Suprapubic skin (tissue), 4 donors: ENCODE data around the gene PACS2. TPM values are rescaled to one million over a fixed set of nuclear protein-coding genes. Genes with fewer than 3 reads are reported as not detected.

Experiments used
- DNase-seq, 2 donors: peaks; one replicate each; pipeline ENCODE4 v3.0.0-alpha.2; 2019; ENCODE audit warnings: low spot score in 2 of 2
- H3K27ac ChIP-seq: fragments of 200-600 bp; sonication (generic); one replicate; pipeline ENCODE4 v1.5.1; 2019
- H3K27me3 ChIP-seq: fragments of 200-600 bp; sonication (generic); one replicate; pipeline ENCODE4 v1.5.1; 2019
- H3K36me3 ChIP-seq: fragments of 200-600 bp; sonication (generic); one replicate; pipeline ENCODE4 v1.5.1; 2019
- H3K4me1 ChIP-seq: fragments of 200-600 bp; sonication (generic); one replicate; pipeline ENCODE4 v1.5.1; 2019
- H3K4me3 ChIP-seq: fragments of 200-600 bp; sonication (generic); one replicate; pipeline ENCODE4 v1.5.1; 2019; ENCODE audit warnings: mild to moderate bottlenecking
- H3K9me3 ChIP-seq: fragments of 200-600 bp; sonication (generic); one replicate; pipeline ENCODE4 v1.5.1; 2019
- EP300 ChIP-seq: sonication (generic); formaldehyde crosslinking; IDR thresholded peaks from one replicate; pipeline ENCODE4 v1.6.1; 2017; ENCODE audit warnings: antibody characterized with exemption
- POLR2A ChIP-seq, 2 donors: fragments of 450-650 bp; IDR thresholded peaks; one replicate each; pipeline ENCODE4 v1.6.1; 2017; ENCODE audit warnings: antibody characterized with exemption in 2 of 2, mild to moderate bottlenecking in 2 of 2, moderate library complexity in 2 of 2
- POLR2AphosphoS5 ChIP-seq, 3 donors: sonication (generic); formaldehyde crosslinking; IDR thresholded peaks; one replicate each; pipeline ENCODE4 v1.6.1; 2017; ENCODE audit warnings: antibody characterized with exemption in 3 of 3
- WGBS: methylation state at CpG from one replicate; pipeline ENCODE4 v1.1.5; 2018; 5-methylcytosine and 5-hydroxymethylcytosine counted together
- total RNA-seq, 4 donors: library from RNA; depleted of rRNA; stranded (reverse); fragments of >200 nt; gene quantifications; one replicate each; pipeline ENCODE4 v1.1.0, GENCODE V29; 2016
- TF ChIP-seq, protein P1 (sequence below), 2 donors: fragments of 200-600 bp in 1 of 2; fragments of 450-650 bp in 1 of 2; sonication (generic) in 1 of 2; IDR thresholded peaks; one replicate each; pipeline ENCODE4 v1.5.1; 2016 to 2019; ENCODE audit warnings: antibody characterized with exemption in 2 of 2, mild to moderate bottlenecking in 1 of 2, moderate library complexity in 1 of 2

Gene PACS2
- total RNA-seq, 4 donors from 2014 or later: 41.9 to 100 (median 66.6) TPM

DNA sequence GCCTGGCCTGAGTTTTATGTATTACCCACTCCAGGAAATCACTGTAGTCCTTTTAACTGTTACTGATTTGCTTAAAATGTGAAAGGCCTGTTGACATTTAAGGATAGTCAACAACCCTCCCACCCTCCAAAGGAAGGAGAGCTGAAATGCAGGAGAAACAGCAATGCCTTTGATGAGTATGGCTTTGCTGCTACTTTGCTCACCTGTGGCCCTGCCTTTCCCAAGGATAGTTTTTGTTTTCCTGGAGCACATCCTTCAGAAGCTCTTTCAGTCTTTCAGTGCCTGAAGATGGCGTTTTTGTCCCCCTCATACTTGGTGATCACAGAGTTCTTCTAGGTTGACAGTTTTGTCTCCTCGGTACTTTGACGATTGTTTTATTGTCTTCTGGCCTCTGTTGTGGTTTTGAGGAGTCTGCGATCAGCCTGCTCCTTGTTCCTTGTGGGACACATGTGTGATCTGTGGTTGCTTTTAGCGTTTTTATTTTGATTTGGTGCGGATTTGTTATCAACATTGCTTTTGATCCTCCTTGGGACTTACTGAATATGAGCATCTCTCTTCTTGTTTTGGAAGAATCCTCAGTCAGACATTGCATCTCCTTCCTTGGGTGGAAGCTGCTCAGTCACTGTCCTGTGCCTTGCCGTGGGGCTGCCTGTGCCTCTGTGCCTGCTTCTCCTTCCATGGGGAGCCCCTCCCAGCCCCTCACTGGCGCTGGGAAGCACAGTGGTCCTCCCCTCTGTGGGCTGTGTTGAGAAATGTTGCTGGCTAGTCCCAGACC, 17.2 kb downstream of the PACS2 start:
- no peaks in the 10 kb centered on the region for H3K9me3 ChIP-seq
- peak overlapping the region; percentile 7 for H3K27ac ChIP-seq
- no peaks in the 10 kb centered on the region for H3K27me3 ChIP-seq
- H3K4me1 ChIP-seq: peaks cover 30% of the 10 kb centered on the region
- 78% methylated on average over 8 of the region's 8 CpGs for WGBS
- TF ChIP-seq POLR2AphosphoS5 (IDR thresholded peaks at IDR 0.05): no peak
- TF ChIP-seq, protein P1, sequence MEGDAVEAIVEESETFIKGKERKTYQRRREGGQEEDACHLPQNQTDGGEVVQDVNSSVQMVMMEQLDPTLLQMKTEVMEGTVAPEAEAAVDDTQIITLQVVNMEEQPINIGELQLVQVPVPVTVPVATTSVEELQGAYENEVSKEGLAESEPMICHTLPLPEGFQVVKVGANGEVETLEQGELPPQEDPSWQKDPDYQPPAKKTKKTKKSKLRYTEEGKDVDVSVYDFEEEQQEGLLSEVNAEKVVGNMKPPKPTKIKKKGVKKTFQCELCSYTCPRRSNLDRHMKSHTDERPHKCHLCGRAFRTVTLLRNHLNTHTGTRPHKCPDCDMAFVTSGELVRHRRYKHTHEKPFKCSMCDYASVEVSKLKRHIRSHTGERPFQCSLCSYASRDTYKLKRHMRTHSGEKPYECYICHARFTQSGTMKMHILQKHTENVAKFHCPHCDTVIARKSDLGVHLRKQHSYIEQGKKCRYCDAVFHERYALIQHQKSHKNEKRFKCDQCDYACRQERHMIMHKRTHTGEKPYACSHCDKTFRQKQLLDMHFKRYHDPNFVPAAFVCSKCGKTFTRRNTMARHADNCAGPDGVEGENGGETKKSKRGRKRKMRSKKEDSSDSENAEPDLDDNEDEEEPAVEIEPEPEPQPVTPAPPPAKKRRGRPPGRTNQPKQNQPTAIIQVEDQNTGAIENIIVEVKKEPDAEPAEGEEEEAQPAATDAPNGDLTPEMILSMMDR (IDR thresholded peaks at IDR 0.05): no peak
- TF ChIP-seq POLR2A (IDR thresholded peaks at IDR 0.05): no peak
- no peak for TF ChIP-seq EP300
- no peak for DNase-seq
- H3K36me3 ChIP-seq: no peaks in the 10 kb centered on the region
- H3K4me3 ChIP-seq: no peak overlapping the region

DNA sequence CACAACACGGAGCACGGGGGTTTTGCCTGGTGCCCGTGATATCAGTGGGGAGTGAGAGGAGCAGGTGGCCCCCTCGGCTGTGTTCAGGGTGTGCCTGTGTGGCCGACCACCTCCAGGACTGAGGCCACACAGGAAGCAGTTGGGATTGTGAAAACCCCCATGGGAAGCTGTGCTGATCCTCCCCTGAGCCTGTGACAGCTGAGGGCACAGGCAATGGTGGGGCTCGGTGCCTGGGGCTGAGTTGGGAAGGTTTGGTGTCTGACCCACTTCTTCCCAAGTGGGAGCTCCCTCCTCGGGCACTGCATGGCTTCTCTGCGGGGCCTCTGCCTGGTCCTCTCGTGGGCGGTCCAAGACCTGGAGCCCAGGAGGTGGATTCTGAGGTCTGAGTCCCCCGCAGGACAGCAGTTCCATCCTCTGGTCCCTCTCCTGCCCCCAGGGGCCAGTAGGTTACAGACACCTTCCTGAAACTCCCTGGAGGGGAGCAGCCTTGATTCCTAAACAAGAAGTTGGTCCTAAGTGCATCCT, 17.9 kb downstream of the PACS2 start:
- no peak for DNase-seq
- H3K27me3 ChIP-seq: no peaks in the 10 kb centered on the region
- no peak overlapping the region for H3K27ac ChIP-seq
- no peaks in the 10 kb centered on the region for H3K9me3 ChIP-seq
- H3K36me3 ChIP-seq: no peaks in the 10 kb centered on the region
- no peak for TF ChIP-seq POLR2A (IDR thresholded peaks at IDR 0.05)
- TF ChIP-seq EP300: no peak
- TF ChIP-seq, protein P1 (IDR thresholded peaks at IDR 0.05): no peak
- no peak for TF ChIP-seq POLR2AphosphoS5 (IDR thresholded peaks at IDR 0.05)
- H3K4me1 ChIP-seq: peaks cover 30% of the 10 kb centered on the region
- WGBS: 75% methylated on average over 11 of the region's 11 CpGs
- no peak overlapping the region for H3K4me3 ChIP-seq

DNA sequence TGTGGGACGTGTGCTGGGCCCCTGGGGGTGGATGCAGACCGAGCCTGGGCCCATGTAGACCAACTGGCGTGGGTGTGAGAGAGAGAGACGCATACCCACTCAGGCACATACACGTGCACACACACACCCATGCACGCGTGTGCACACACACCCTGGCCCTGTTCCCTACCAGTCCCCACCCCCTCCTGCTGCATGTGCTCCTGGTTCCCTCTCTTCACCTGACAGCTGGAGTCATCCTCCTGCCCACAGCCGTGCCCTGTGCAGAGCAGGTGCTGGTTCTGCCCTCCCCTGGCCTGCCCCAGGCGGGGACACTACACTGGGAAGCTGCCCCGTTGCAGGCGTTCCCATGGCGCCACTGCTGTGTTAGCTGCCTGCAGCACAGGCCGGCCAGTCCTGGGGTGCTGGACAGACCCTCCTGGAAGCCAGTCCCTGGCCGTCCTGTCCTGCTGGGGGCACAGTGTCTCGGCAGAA, 18.5 kb downstream of the PACS2 start:
- no peak for DNase-seq
- Histone ChIP-seq H3K9me3 (no peaks in the 10 kb centered on the region), H3K27me3 (no peaks in the 10 kb centered on the region), H3K36me3 (no peaks in the 10 kb centered on the region), H3K4me3 (no peak overlapping the region), H3K4me1 (peaks cover 35% of the 10 kb centered on the region), H3K27ac (no peak overlapping the region)
- 84% methylated on average over 11 of the region's 15 CpGs for WGBS
- TF ChIP-seq POLR2A (IDR thresholded peaks at IDR 0.05) (no peak), EP300 (no peak), POLR2AphosphoS5 (IDR thresholded peaks at IDR 0.05) (no peak)
- TF ChIP-seq, protein P1 (IDR thresholded peaks at IDR 0.05): no peak

DNA sequence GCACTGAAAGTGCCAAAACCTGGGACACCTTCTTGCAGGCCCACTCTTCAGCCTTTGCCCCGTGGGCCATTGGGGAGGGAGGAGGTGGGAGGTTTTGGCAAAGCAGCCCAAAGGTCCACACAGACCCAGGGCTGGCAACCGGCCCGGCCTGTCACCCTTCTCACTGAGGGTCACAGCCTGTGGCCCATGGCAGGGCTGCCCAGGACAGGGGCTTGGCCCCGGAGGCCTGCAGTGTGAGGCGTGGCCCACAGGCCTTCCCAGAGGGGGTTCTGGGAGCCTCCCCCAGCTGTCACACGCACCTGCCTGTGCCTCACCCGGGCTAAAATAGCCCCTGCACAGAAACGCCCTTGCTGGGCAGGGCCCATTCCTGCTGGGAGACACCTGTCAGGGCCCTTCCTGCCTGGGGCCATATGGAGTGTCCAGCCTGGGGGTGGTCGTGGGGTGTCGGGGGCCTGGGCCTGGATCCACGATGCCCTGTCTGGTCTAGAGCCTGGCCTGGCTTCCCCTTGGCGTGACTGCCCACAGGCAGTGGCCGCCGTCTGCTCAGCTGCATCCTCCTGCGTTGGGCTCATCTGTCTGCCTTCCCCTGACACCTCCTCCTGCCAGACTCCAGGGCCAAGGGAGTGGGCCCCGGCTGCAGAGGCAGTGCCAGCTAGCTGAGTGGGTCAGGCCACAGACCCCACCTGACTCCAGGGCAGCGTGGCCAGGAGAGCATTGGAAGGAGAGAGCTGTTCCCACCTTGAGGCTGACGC, 19.2 kb downstream of the PACS2 start:
- Histone ChIP-seq H3K4me1 (peaks cover 40% of the 10 kb centered on the region), H3K36me3 (no peaks in the 10 kb centered on the region), H3K4me3 (no peak overlapping the region), H3K27me3 (no peaks in the 10 kb centered on the region), H3K27ac (no peak overlapping the region), H3K9me3 (no peaks in the 10 kb centered on the region)
- TF ChIP-seq POLR2A (IDR thresholded peaks at IDR 0.05) (no peak), POLR2AphosphoS5 (IDR thresholded peaks at IDR 0.05) (no peak), EP300 (no peak)
- TF ChIP-seq, protein P1 (IDR thresholded peaks at IDR 0.05): no peak
- DNase-seq: no peak
- 90% methylated on average over 2 of the region's 18 CpGs for WGBS
